GM21390 (cell line): ENCODE measurements around the gene E4F1.

Source experiments
- ATAC-seq: cut with Tn5 transposase; IDR thresholded peaks from one replicate; pipeline ENCODE4 v1.9.1; 2021; ENCODE audit not compliant: unreplicated experiment

The E4F1 gene

DNA sequence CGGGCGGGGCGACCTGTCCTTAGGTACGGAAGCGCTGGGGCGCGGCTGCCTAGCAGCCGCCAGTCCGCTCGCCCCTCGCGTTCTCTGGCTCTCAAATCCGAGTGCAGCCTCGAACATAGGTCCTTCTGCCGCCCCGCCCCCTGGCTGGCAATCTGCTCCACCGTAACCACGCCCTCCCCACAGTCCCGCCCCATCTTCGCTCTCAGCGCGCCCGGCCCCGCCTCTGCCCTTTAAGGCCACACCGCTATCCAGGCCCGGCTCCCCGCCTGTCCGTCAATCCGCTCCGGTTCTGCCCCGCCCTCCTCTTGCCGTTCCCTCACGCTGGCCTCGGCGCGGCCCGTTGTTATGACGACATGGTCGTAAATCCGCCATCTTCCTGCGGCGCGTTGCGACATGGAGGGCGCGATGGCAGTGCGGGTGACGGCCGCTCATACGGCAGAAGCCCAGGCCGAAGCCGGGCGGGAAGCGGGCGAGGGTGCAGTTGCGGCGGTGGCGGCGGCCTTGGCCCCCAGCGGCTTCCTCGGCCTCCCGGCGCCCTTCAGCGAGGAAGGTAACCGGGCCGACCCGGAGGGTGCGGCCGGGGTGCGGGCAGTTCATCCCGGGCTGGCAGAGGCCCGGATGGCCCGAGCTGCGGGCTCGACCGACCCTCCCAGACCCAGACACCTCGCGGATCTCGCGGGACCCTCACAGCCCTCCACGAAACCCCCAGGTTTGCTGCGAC, at the start of gene E4F1:
TSS of gene E4F1 (plus strand) at position 371 of the 721 bp plus-strand sequence. CDS start at position 394, 23 bp downstream.
- ATAC-seq, result peak; percentile 86

GRCh38 chr16:2173916-2174315, 49.5 kb upstream of the E4F1 start:
- ATAC-seq, result no peak

DNA sequence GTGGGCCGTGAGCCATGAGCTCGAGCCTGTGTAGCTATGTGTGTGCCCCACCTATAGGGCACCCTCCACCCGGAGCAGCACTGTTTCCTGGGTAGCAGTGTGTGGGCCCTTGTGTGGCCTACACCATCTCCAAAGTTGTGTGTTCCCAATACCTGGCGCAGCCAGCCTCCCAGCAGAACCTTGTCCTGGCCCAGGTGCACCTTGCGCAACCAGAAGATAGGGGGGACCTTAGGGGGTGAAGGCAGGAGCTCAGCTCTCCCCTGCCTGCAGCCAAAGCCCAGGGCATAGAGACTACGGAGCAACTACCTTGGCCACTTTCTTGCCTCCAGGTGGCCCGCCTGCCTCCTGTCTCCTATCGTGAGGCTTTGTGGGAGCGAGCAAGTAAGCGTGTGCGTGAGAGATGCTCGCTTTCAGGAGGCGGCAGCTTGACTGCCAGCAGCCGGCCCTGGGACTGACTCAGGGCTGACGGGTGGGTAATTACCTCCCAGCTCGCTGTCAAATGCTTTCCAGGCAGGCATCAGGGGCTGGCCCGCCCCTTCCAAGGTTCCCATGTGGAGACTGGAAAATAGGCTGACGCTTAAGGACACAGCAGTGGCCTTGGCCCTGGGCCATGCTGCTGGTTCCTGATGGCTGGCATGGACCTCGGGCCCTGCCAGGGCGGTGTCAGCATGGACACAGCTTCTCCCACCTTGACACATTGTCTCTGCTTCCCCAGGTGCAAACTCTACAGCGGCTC, 48.8 kb upstream of the E4F1 start:
- no peak for ATAC-seq

DNA sequence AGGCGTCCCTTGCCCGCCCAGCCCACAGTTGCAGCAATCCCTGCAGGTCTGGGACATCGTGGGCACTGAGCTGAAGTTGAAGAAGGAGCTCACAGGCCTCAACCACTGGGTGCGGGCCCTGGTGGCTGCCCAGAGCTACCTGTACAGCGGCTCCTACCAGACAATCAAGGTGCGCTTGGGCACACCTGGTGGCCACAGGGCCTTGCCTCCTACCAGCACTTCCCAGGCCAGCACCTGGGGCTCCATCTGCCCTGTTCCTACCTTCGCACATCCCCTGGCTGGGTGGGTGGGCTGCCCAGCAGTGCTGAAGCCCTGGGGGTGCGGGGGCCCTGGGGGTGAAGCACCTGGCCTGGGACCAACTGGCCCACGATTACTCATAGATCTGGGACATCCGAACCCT, 47.9 kb upstream of the E4F1 start:
- ATAC-seq, result no peak

GRCh38 chr16:2176047-2176446, 47.3 kb upstream of the E4F1 start:
- no peak for ATAC-seq

DNA sequence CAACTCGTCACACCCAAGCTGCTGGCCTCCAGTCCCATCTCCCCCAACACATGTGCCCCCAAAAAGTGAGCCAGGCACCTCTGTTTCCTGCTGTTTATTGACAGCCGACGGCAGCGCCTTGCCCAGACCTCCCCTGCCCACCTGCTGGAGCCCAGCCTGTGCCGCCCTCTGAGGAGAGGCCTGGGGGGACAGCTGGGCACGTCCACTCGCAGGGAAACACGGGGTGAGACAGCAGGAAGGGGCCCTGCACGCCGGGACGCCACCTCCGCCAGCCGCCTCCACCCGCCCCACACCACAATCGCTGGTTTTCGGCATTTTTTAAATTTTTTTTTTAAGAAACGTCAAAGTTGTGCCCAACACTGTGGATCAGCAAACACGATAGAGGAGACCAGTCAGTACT, 46.3 kb upstream of the E4F1 start:
- ATAC-seq, result no peak

- ATAC-seq, result no peak
Observed at GRCh38 chr16:2177561-2177960, 45.8 kb upstream of the E4F1 start.

GRCh38 chr16:2178321-2179106, 44.9 kb upstream of the E4F1 start:
- ATAC-seq, result no peak

GRCh38 chr16:2179107-2179501, 44.3 kb upstream of the E4F1 start:
- ATAC-seq, result no peak

GRCh38 chr16:2179576-2179975, 43.8 kb upstream of the E4F1 start:
- ATAC-seq, result no peak

- no peak for ATAC-seq
Observed at GRCh38 chr16:2180461-2180860, 42.9 kb upstream of the E4F1 start.

DNA sequence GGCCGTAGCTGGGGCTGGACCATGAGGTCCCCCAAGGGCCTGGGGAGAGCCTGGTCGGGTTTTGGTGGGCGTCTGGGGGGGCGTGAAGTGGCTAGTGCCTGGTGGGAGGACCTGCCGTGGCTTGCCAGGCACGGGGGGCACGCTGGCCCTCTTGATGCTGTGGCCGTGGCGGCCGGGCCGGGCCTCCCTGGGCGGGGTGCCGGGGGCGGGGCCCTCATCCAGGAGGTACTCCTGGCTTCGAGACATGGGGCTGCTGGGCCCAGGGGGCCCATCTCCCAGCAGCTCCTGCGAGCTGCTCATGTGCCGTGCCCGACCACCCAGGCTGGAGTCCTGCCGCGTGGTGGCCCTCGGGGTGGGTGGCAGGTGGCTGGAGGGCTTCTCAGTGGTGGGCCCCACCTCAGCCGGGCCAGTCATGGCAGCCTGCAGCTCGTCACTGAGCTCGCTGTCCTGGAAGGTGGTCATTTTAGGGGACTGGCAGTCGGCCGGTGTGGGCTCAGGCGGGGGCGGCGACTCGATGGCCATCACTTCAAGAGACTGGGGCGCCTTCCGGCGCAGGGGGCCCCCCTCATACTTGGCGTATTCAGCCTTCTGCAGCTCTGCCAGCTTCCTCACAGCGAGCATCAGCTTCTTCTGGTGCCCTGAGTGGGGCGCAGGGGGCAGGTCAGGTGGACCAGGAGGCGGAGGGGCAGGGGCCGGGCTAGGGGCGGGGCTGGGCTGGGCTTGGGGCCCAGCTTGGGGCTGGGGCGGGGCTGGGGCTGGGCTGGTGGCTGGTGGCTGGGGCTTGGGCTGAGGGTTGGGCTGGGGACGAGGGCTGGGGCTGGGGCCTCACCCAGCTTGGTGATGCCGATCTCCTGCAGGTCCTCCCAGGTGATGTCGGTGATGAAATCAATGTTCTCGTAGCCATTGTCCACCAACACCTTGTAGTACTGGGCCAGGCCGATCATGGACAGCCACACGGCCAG, 42.1 kb upstream of the E4F1 start:
- no peak for ATAC-seq

DNA sequence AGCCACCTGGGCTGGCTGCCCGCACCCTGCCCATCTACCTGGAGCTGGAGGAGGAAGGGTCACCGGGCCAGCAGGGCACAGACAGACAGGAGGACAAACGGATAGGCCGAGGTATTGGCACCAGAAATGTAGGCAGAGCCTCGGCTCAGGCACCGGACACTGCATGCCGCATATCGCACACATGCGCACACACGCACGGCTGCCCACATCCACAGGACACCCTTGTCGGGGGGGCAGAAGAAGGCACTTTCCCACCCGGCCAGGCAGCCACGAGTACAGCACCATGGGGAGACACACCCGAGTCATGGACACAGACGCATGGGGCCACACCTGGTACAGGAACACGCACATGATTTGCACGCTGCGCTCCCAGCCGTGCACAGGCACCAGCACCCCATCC, 41.4 kb upstream of the E4F1 start:
- ATAC-seq, result no peak

DNA sequence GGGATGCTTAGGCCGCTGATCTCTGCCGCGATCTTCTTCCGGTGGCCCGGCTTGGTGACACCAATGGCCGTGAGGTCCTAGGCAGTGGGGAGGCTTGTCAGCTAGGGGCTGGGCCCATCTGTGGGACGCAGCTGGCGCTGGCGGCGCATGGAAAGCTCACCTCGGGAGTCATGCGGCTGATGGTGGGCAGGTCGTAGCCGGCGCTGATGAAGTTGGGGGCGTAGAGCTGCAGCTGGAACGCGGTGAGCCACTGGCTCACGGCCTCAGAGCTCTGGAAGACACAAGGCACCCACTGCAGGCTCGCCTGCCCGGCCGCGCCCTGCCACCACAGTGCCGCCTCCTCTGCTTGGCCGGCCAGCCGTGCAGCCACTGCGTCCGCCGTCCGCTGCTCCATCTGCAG, 39.7 kb upstream of the E4F1 start:
- ATAC-seq, result no peak

GRCh38 chr16:2184346-2184745, 39.0 kb upstream of the E4F1 start:
- ATAC-seq, result no peak

DNA sequence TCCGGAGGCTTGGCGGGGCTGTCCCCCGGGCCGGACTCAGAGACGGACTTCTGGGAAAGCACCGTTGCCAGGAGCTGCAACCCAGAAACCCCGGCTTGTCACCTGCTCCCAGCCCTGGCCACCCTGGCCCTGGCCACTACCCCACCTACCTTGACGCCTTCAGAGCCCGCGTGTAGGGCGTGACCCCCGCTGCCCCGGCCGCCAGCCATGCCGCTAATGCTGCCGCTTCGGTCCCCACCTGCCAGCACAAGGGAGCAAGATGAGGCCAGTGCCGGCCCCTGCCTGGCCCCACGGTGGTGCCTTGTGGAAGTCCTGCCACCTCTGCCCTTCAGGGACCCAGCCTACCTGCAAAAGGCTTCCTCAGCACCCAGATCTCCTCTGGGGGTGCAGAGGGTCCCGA, 38.4 kb upstream of the E4F1 start:
- ATAC-seq, result no peak

DNA sequence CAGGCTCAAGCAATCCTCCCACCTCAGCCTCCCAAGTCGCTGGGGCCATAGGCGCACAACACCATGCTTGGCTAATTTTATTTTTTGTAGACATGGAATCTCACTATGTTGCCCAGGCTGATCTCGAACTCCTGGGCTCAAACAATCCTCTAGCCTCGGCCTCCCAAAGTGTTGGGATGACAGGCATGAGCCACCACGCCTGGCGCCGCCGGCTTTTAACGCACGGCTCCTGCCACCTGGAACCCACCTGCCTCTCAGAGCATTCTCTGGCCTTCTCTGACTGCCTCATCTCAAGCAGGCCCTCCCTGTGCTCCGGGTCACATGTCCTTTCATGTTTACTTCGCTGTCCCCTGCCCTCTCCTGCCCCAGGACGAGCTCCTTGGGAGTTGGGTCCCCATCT, 37.3 kb upstream of the E4F1 start:
- ATAC-seq, result no peak

- ATAC-seq, result no peak
Observed at GRCh38 chr16:2186505-2186904, 36.9 kb upstream of the E4F1 start.

DNA sequence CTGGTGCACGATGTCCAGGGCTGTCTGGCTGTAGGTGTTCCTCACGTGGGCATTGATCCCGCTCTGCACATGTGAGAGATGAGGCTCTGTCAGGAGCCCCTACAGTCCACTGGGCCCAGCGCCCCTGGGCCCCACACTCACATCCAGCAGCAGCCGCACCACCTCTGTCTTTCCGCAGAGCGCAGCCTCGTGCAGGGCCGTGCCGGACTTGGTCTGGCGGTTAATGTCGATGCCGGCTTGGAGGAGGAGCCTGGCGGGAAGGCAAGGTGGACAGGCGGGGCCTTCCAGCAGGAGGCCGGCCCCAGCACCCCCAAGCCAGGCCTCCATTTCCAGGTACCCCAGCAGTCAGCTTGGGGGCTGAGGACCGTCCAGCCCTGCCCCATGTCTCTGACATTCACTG, 36.2 kb upstream of the E4F1 start:
- ATAC-seq, result no peak

DNA sequence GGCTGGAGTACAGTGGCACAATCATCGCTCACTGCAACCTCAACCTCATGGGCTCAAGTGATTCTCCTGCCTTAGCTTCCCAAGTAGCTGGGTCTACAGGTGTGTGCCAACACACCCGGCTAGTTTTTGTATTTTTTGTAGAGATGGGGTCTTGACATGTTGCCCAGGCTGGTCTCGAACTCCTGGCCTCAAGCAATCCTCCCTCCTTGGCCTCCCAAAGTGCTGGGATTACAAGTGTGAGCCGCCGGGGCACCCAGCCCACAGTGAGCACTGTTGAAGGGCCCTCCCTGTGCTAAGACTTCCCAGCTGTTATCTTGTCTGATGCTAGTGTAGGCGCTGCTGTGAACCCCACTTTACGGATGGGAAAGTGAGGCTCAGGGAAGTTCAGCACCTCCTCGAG, 35.0 kb upstream of the E4F1 start:
- no peak for ATAC-seq
